CD4-positive, CD25-positive, alpha-beta regulatory T cell (primary cell): Measurements from ENCODE around the gene FXYD5. TPM values are rescaled to one million over a fixed set of nuclear protein-coding genes. Genes with fewer than 3 reads are reported as not detected.

Experiments used
- ATAC-seq, 2 donors: fragments of 150-1000 bp; cut with Tn5 transposase; one replicate each; pipeline ENCODE4 v1.10.0; 2021; ENCODE audit warnings: low read depth in 2 of 2, moderate number of reproducible peaks in 2 of 2, moderate library complexity in 1 of 2
- DNase-seq, 3 donors: peaks; one replicate each; pipeline versions ENCODE4 v3.0.0 to v3.0.0-alpha.2; 2012 to 2022; ENCODE audit warnings: mixed read lengths in 1 of 3
- H3K27ac ChIP-seq: one replicate; pipeline ENCODE4 v1.7.0; 2013; ENCODE audit warnings: mild to moderate bottlenecking, low read length; ENCODE audit not compliant: insufficient read depth, poor library complexity, severe bottlenecking
- H3K27me3 ChIP-seq: one replicate; pipeline ENCODE4 v1.7.0; 2013; ENCODE audit warnings: low read length; ENCODE audit not compliant: control insufficient read depth, insufficient read depth
- H3K36me3 ChIP-seq: one replicate; pipeline ENCODE4 v1.7.0; 2013; ENCODE audit warnings: mild to moderate bottlenecking, low read length, moderate library complexity; ENCODE audit not compliant: control insufficient read depth, insufficient read depth
- H3K4me1 ChIP-seq: 2 replicates; pipeline ENCODE4 v1.7.0; 2013; ENCODE audit warnings: mild to moderate bottlenecking, low read length; ENCODE audit not compliant: insufficient read depth, control insufficient read depth, poor library complexity, severe bottlenecking
- H3K4me3 ChIP-seq: one replicate; pipeline ENCODE4 v1.7.0; 2013; ENCODE audit warnings: low read depth, mild to moderate bottlenecking, low read length, moderate library complexity
- H3K9me3 ChIP-seq, 2 experiments: 1 replicate in 1 of 2; 2 replicates in 1 of 2; pipeline ENCODE4 v1.7.0; 2013; ENCODE audit warnings: low read length in 2 of 2, mild to moderate bottlenecking in 1 of 2, moderate library complexity in 1 of 2; ENCODE audit not compliant: control insufficient read depth in 2 of 2
- H3K27ac Mint-ChIP-seq, 3 donors: one replicate each; pipeline ENCODE4 v1.8.0; 2020 to 2022; ENCODE audit warnings: mild to moderate bottlenecking in 3 of 3, mixed read lengths in 3 of 3, moderate library complexity in 2 of 3
- H3K27me3 Mint-ChIP-seq: one replicate; pipeline ENCODE4 v1.8.0; 2022; ENCODE audit warnings: mild to moderate bottlenecking, mixed read lengths
- H3K36me3 Mint-ChIP-seq: one replicate; pipeline ENCODE4 v1.8.0; 2020; ENCODE audit warnings: mixed read lengths
- H3K4me1 Mint-ChIP-seq, 4 donors: one replicate each; pipeline ENCODE4 v1.8.0; 2020 to 2022; ENCODE audit warnings: mixed read lengths in 4 of 4, mild to moderate bottlenecking in 1 of 4
- H3K4me3 Mint-ChIP-seq, 4 donors: one replicate each; pipeline ENCODE4 v1.8.0; 2020 to 2022; ENCODE audit warnings: mild to moderate bottlenecking in 4 of 4, mixed read lengths in 4 of 4, moderate library complexity in 3 of 4
- H3K9me3 Mint-ChIP-seq, 7 donors: one replicate each; pipeline ENCODE4 v1.8.0; 2020 to 2022; ENCODE audit warnings: mixed read lengths in 7 of 7, mild to moderate bottlenecking in 3 of 7, moderate library complexity in 2 of 7
- polyA plus RNA-seq, 4 donors: library from polyadenylated mRNA; unstranded; fragments of 300-500 nt; fragmentation: Illumina TruSeq; gene quantifications; one replicate each; pipeline ENCODE4 v1.2.3, GENCODE V29; 2021
- total RNA-seq: library from RNA; stranded (reverse); gene quantifications from one replicate; pipeline ENCODE4 v1.2.3, GENCODE V29; 2022

FXYD5 gene
- total and polyA plus RNA-seq, 5 donors from 2014 or later, result 465 to 575 (median 490) TPM

GRCh38 chr19:35157431-35157830 is 2.9 kb downstream of the FXYD5 start:
- H3K27ac ChIP-seq, result peak overlapping the region; percentile 45
- peak overlapping the region in 2 of 3 donors; percentile 62 for H3K27ac Mint-ChIP-seq
- peaks cover 60% of the 10 kb centered on the region for H3K36me3 Mint-ChIP-seq

GRCh38 chr19:35159606-35160005 is 5.1 kb downstream of the FXYD5 start:
- peaks cover 3 to 16% of the 10 kb centered on the region in 2 experiments for H3K9me3 ChIP-seq
- peaks cover 34% of the 10 kb centered on the region for H3K4me1 ChIP-seq
- H3K36me3 ChIP-seq, result peaks cover 81% of the 10 kb centered on the region
- no peak for ATAC-seq
- Mint-ChIP-seq H3K27me3 (peaks cover 5% of the 10 kb centered on the region), H3K36me3 (peaks cover 82% of the 10 kb centered on the region), H3K27ac (peak overlapping the region; percentile 65 to 84 (median 78)), H3K4me1 (peaks cover 10 to 72% (median 49%) of the 10 kb centered on the region in 4 donors), H3K9me3 (peaks cover 0 to 17% (median 7%) of the 10 kb centered on the region in 7 donors), H3K4me3 (peak overlapping the region in 2 of 4 donors; percentile 71 to 98)
- DNase-seq, result no peak
- no peak overlapping the region for H3K27ac ChIP-seq
- no peaks in the 10 kb centered on the region for H3K27me3 ChIP-seq
- no peak overlapping the region for H3K4me3 ChIP-seq

More at GRCh38 chr19:35157431-35157830, 2.9 kb downstream of the FXYD5 start:
- Mint-ChIP-seq H3K9me3 (peaks cover 0 to 9% (median 5%) of the 10 kb centered on the region in 7 donors), H3K27me3 (peaks cover 6% of the 10 kb centered on the region), H3K4me1 (peaks cover 11 to 76% (median 47%) of the 10 kb centered on the region in 4 donors), H3K4me3 (peak overlapping the region; percentile 53 to 100 (median 90))
- Histone ChIP-seq H3K4me1 (peaks cover 45% of the 10 kb centered on the region), H3K4me3 (no peak overlapping the region), H3K9me3 (peaks cover 0 to 6% of the 10 kb centered on the region in 2 experiments), H3K36me3 (peaks cover 59% of the 10 kb centered on the region), H3K27me3 (no peaks in the 10 kb centered on the region)
- ATAC-seq, result no peak
- DNase-seq, result no peak

GRCh38 chr19:35160629-35161433 is 6.3 kb downstream of the FXYD5 start:
- H3K4me3 ChIP-seq, result no peak overlapping the region
- DNase-seq, result no peak
- H3K4me3 Mint-ChIP-seq, result peak overlapping the region in 1 of 4 donors; percentile 98
- H3K27me3 Mint-ChIP-seq, result no peaks in the 10 kb centered on the region
- no peaks in the 10 kb centered on the region for H3K27me3 ChIP-seq
- peaks cover 10 to 65% (median 47%) of the 10 kb centered on the region in 4 donors for H3K4me1 Mint-ChIP-seq
- peaks cover 93% of the 10 kb centered on the region for H3K36me3 ChIP-seq
- peaks cover 91% of the 10 kb centered on the region for H3K36me3 Mint-ChIP-seq
- peaks cover 25% of the 10 kb centered on the region for H3K4me1 ChIP-seq
- no peak for ATAC-seq
- peaks cover 8 to 21% of the 10 kb centered on the region in 2 experiments for H3K9me3 ChIP-seq
- peaks cover 0 to 27% (median 7%) of the 10 kb centered on the region in 7 donors for H3K9me3 Mint-ChIP-seq
- peak overlapping the region; percentile 11 to 94 (median 71) for H3K27ac Mint-ChIP-seq
- peak overlapping the region; percentile 36 for H3K27ac ChIP-seq

- H3K27me3 ChIP-seq, result no peaks in the 10 kb centered on the region
- ATAC-seq (no peak), DNase-seq (no peak)
- H3K9me3 ChIP-seq, result peaks cover 13 to 27% of the 10 kb centered on the region in 2 experiments
- peak overlapping the region; percentile 36 for H3K27ac ChIP-seq
- peaks cover 98% of the 10 kb centered on the region for H3K36me3 ChIP-seq
- Mint-ChIP-seq H3K27me3 (no peaks in the 10 kb centered on the region), H3K27ac (peak overlapping the region; percentile 38 to 72 (median 71)), H3K4me1 (peaks cover 10 to 64% (median 44%) of the 10 kb centered on the region in 4 donors), H3K9me3 (peaks cover 0 to 32% (median 7%) of the 10 kb centered on the region in 7 donors), H3K4me3 (no peak overlapping the region), H3K36me3 (peaks cover 91% of the 10 kb centered on the region)
- no peak overlapping the region for H3K4me3 ChIP-seq
- peaks cover 20% of the 10 kb centered on the region for H3K4me1 ChIP-seq
These were observed 6.9 kb downstream of the FXYD5 start for GRCh38 chr19:35161434-35161743.

GRCh38 chr19:35162471-35163326 is 8.2 kb downstream of the FXYD5 start:
- Mint-ChIP-seq H3K36me3 (peaks cover 92% of the 10 kb centered on the region), H3K9me3 (peaks cover 0 to 38% (median 7%) of the 10 kb centered on the region in 7 donors), H3K4me3 (peak overlapping the region in 3 of 4 donors; percentile 24 to 56 (median 53)), H3K27me3 (no peaks in the 10 kb centered on the region), H3K27ac (peak overlapping the region; percentile 29 to 73 (median 71)), H3K4me1 (peaks cover 20 to 64% (median 48%) of the 10 kb centered on the region in 4 donors)
- no peak overlapping the region for H3K4me3 ChIP-seq
- ATAC-seq (no peak), DNase-seq (no peak)
- H3K9me3 ChIP-seq, result peaks cover 13 to 29% of the 10 kb centered on the region in 2 experiments
- H3K27ac ChIP-seq, result peak overlapping the region; percentile 34
- H3K27me3 ChIP-seq, result no peaks in the 10 kb centered on the region
- H3K36me3 ChIP-seq, result peaks cover 98% of the 10 kb centered on the region
- peaks cover 20% of the 10 kb centered on the region for H3K4me1 ChIP-seq

- Mint-ChIP-seq H3K4me3 (peak overlapping the region in 1 of 4 donors; percentile 19), H3K27ac (peak overlapping the region in 1 of 3 donors; percentile 93), H3K4me1 (peaks cover 11 to 62% (median 41%) of the 10 kb centered on the region in 4 donors), H3K9me3 (peaks cover 0 to 38% (median 7%) of the 10 kb centered on the region in 7 donors), H3K27me3 (no peaks in the 10 kb centered on the region), H3K36me3 (peaks cover 87% of the 10 kb centered on the region)
- no peak overlapping the region for H3K4me3 ChIP-seq
- DNase-seq, result no peak
- H3K4me1 ChIP-seq, result peaks cover 23% of the 10 kb centered on the region
- no peak overlapping the region for H3K27ac ChIP-seq
- no peaks in the 10 kb centered on the region for H3K27me3 ChIP-seq
- no peak for ATAC-seq
- peaks cover 13 to 29% of the 10 kb centered on the region in 2 experiments for H3K9me3 ChIP-seq
- H3K36me3 ChIP-seq, result peaks cover 90% of the 10 kb centered on the region
These were observed 9.9 kb downstream of the FXYD5 start for GRCh38 chr19:35164418-35164817.

GRCh38 chr19:35165200-35166058 is 10.9 kb downstream of the FXYD5 start:
- Histone ChIP-seq H3K36me3 (peaks cover 90% of the 10 kb centered on the region), H3K4me3 (no peak overlapping the region), H3K27me3 (no peaks in the 10 kb centered on the region), H3K27ac (no peak overlapping the region), H3K9me3 (peaks cover 13 to 29% of the 10 kb centered on the region in 2 experiments), H3K4me1 (peaks cover 25% of the 10 kb centered on the region)
- Mint-ChIP-seq H3K4me1 (peaks cover 10 to 64% (median 40%) of the 10 kb centered on the region in 4 donors), H3K4me3 (no peak overlapping the region), H3K9me3 (peaks cover 0 to 38% (median 7%) of the 10 kb centered on the region in 7 donors), H3K27me3 (no peaks in the 10 kb centered on the region), H3K36me3 (peaks cover 81% of the 10 kb centered on the region), H3K27ac (peak overlapping the region in 2 of 3 donors; percentile 85 to 93)
- ATAC-seq (no peak), DNase-seq (no peak)
